Measurements from ENCODE around the gene NUP58.
"Not testable (repeated sequence)": the region's sequence is repeated elsewhere in the genome, so short reads cannot be mapped to it uniquely, and the experiment has no call there.

The NUP58 gene

DNA sequence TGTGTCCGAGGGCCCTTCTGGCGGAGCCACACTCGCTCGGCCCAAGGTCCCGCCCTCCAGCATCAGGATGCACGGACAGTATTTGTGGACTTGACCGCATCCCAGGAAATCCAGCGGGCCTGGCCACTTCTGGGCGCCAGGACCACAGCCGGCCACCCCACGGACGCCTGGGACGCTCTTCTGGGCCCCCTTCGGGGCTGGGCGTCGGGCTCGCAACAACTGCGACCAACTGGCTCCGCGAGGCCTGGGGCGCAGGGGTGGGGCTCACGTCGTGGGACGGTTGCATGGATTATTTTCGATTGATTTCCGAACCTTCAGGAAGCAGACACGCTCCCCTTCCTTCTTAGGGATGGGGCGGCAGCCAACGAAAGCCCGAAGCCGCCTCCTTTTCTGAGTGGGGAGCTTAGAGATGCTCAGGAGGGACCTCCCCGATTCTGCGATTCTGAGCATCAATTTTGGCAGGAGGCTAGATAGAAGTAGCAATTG, 521 bp upstream of the NUP58 start:
- DNase-seq (ENCODE audit: low read depth in 2 of 2) = no peak
- H3K4me3 ChIP-seq (replicated peaks in 1 of 2; ENCODE audit: low read depth in 2 of 2, low read length in 2 of 2) = peak overlapping the region; percentile 88 to 92
- TF ChIP-seq, protein P1, sequence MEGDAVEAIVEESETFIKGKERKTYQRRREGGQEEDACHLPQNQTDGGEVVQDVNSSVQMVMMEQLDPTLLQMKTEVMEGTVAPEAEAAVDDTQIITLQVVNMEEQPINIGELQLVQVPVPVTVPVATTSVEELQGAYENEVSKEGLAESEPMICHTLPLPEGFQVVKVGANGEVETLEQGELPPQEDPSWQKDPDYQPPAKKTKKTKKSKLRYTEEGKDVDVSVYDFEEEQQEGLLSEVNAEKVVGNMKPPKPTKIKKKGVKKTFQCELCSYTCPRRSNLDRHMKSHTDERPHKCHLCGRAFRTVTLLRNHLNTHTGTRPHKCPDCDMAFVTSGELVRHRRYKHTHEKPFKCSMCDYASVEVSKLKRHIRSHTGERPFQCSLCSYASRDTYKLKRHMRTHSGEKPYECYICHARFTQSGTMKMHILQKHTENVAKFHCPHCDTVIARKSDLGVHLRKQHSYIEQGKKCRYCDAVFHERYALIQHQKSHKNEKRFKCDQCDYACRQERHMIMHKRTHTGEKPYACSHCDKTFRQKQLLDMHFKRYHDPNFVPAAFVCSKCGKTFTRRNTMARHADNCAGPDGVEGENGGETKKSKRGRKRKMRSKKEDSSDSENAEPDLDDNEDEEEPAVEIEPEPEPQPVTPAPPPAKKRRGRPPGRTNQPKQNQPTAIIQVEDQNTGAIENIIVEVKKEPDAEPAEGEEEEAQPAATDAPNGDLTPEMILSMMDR (IDR thresholded peaks at IDR 0.05; ENCODE audit: low read depth, low read length) = no peak

DNA sequence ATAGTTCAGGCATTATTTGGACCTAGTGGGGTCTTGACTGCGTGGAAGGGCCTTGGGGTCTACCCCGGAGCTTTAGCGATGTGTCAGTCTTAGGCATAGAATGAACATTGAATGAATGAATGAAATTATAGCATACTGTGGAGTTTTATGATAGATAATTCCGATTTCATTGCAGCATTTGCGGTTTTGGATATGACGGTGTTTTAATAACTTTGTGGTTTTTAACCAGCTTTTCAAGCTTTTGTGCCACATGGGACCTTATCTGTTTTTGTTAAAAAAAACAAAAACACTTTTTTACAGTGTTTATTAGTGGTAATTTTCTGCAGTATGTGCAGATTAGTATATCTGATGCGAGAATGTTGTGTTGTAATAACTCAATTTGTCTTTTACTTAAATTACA, 696 bp downstream of the NUP58 start:
- TF ChIP-seq, protein P1 (IDR thresholded peaks at IDR 0.05; ENCODE audit: low read depth, low read length) = no peak
- H3K4me3 ChIP-seq (replicated peaks in 1 of 2; ENCODE audit: low read depth in 2 of 2, low read length in 2 of 2) = peak overlapping the region; percentile 88 to 92
- DNase-seq (ENCODE audit: low read depth in 2 of 2) = no peak

DNA sequence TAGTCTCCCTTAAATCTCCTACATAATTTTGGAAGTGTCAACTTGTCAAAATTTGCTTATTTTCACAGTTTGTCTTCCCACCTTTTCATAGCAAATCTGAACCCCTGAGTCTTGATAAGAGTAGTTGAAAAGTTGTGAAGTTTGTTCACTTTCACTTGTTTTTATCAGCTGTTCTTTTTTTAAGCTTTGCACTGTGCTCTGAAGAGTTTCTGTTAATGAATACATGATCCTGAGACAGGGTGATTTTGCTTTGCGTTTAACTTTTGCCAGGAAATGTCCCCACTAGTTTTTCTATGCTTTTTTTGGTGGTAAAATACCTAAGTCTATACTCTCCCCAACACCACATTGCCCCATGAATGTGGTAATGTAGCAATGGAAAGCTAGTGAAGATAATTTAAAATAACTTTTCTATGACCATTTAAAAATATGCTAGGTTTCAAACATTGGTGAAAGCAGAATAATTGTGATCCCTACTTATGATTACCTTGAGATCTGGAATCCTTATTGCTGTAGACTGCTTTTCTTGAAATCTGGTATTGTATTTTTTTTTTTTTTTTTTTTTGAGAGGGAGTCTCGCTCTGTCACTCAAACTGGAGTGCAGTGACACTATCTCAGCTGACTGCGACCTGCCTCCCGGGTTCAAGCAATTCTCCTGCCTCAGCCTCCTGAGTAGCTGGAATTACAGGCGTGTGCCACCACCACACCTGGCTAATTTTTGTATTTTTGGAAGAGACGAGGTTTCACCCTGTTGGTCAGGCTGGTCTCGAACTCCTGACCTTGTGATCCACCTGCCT, 5.4 kb downstream of the NUP58 start:
- DNase-seq (ENCODE audit: low read depth in 2 of 2) = no peak
- TF ChIP-seq, protein P1 (IDR thresholded peaks at IDR 0.05; ENCODE audit: low read depth, low read length) = no peak
- H3K4me3 ChIP-seq (replicated peaks in 1 of 2; ENCODE audit: low read depth in 2 of 2, low read length in 2 of 2) = no peak overlapping the region

DNA sequence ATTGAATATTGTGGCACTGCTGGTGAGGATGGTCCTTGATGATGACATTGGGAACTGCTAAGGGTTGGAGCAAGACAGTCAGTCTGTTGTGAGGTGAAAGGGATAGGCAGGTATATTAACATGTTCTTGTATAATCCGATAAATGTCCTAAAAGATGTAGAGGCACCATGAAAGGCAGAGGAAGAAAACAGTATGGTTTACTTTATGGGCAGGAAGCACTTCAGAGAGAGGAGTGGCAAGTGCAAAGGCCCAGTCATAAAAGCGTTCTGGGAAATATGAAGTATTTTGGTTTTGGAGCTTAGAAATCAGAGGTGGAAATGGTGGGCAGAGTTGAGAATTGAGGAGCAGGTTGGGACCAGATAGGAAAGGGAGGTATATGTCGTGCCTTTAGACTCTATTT, 9.5 kb downstream of the NUP58 start:
- TF ChIP-seq, protein P1 (IDR thresholded peaks at IDR 0.05; ENCODE audit: low read depth, low read length) = no peak
- no peak overlapping the region for H3K4me3 ChIP-seq (replicated peaks in 1 of 2; ENCODE audit: low read depth in 2 of 2, low read length in 2 of 2)
- DNase-seq (ENCODE audit: low read depth in 2 of 2) = no peak

DNA sequence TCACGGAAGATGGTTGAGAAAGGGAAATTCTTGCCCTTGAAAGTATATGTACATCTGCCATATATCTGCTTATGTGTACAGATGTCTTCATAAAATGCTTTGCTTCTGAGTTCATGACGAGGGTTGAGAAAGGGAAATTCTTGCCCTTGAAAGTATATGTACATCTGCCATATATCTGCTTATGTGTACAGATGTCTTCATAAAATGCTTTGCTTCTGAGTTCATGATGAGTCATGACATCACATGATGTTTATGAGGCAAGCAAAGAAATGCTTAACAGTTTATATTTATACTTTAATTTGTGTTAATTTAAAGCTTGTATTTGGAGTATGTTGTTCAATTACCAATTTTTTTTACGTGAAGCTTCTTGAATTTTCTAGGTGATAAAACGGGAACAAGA, 17.5 kb downstream of the NUP58 start:
- peak; percentile 57 to 80 for DNase-seq (ENCODE audit: low read depth in 2 of 2)
- H3K4me3 ChIP-seq (replicated peaks in 1 of 2; ENCODE audit: low read depth in 2 of 2, low read length in 2 of 2) = not testable (repeated sequence)

DNA sequence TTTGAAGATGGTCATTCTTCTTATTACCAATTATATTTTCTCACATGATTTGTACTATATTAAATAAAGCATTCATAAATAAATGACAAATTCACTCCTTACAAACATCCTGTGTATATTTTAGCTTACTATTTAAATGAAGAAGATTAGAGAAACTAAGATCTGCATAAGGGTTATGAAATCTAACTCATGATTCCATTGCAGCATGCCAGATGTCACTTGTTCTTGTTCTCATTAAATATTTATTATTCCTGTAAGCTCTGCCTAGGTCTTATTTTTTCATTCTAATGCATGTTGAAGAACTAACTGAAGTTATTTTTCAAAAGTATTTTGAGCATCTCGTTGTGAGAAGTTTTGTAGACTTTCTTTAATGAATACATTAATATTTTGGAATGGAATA, 18.3 kb downstream of the NUP58 start:
- TF ChIP-seq, protein P1 (IDR thresholded peaks at IDR 0.05; ENCODE audit: low read depth, low read length) = no peak
- no peak for DNase-seq (ENCODE audit: low read depth in 2 of 2)
- H3K4me3 ChIP-seq (replicated peaks in 1 of 2; ENCODE audit: low read depth in 2 of 2, low read length in 2 of 2) = no peak overlapping the region

DNA sequence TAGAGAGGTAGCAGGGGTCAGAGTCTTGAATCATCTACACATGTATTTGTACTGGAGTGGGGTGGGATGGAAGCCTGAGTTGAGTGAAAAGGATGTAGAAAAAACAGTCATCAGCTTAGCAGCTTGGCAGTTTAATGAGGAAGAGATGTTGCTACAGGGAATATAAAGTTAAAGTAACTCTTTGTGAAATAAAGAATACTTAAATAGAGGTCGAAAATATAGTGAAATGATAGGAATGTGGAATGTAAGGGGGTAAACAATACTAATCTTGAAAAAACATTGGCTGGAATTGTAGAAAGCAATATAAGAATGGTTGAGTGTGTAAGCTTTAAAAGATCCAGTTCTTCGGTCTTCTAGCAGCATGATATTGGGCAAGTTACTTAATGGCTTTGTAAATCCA, 22.7 kb downstream of the NUP58 start:
- no peak overlapping the region for H3K4me3 ChIP-seq (replicated peaks in 1 of 2; ENCODE audit: low read depth in 2 of 2, low read length in 2 of 2)
- DNase-seq (ENCODE audit: low read depth in 2 of 2) = no peak
- TF ChIP-seq, protein P1 (IDR thresholded peaks at IDR 0.05; ENCODE audit: low read depth, low read length) = no peak
